Hematopoietic multipotent progenitor cell treated with erythropoietin and hydrocortisone succinate and interleukin-3 and kit ligand, for 8 days (in vitro differentiated cells): ENCODE results near the gene GTPBP1.

Experiments used
- DNase-seq: peaks from one replicate; pipeline ENCODE4 v3.0.0-alpha.2; 2015

GTPBP1 gene

DNA sequence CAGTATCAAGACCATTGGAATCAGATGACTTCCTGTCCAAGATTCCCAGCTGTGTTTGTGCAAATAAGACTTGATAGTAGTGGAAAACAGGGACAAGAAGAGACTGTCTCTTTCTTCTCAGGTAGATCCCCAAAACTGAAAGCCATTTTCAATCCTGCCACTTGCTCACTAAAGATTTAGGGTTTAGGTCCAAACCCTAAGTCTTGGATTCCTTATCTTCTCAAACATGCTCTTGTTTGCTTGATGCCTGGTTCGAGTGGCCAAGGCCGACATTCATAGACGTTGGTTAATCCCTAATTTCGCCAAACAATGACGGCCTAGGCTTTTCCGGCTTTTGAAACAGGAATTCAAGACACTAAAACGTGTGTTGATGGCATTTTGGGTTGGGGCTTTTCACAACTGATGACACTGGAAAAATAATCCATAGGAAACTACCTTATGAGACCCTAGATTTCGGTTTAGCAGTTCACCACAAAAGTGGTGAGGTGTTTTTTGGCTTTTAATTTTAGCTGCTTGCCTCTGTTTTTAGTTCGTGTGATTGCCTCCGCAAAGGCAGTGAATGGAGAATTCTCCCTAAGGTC is 1.0 kb upstream of the GTPBP1 start:
- peak; percentile 60 for DNase-seq

GRCh38 chr22:38706101-38706900 is 557 bp downstream of the GTPBP1 start:
- peak; percentile 25 for DNase-seq

DNA sequence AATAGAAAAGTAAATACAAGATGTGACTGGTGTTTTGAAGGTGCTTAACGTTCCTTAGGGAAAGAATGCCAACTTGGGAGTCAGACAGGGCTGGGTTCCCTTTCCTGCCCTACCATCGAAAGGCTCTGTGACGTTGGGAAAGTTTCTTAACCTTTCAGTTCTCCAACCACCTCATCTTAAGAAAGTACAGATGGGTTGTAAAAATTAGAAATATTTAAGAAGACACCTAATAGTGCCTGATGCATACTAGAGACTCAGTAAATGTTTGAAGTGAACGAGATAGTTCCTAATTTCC is 1.1 kb downstream of the GTPBP1 start:
- no peak for DNase-seq

- DNase-seq = no peak
Measured at GRCh38 chr22:38707346-38707745, 1.6 kb downstream of the GTPBP1 start.

GRCh38 chr22:38707984-38708383 is 2.2 kb downstream of the GTPBP1 start:
- DNase-seq = no peak

- DNase-seq = no peak
Measured at GRCh38 chr22:38709306-38709705, 3.6 kb downstream of the GTPBP1 start.

DNA sequence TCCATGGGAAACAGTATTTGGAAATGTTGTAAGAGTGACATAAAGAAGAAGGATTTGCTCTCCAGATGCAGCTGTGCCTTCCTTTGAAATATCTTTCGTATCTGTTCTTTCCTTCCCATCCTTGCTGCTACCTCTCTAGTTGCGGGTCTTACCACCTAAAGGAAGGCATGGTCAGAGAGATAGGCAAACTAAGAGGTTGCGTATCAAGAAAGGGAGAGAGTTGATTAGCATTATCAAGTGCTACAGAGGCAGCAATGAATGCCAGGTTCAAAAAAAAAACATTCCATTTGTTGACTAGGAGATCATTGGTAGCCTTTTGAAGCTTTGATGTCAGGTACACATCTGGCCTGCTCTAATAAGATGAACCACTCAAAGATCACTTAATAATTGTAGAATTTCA is 4.6 kb downstream of the GTPBP1 start:
- peak; percentile 92 for DNase-seq

- no peak for DNase-seq
Measured at GRCh38 chr22:38710866-38711265, 5.1 kb downstream of the GTPBP1 start.

DNA sequence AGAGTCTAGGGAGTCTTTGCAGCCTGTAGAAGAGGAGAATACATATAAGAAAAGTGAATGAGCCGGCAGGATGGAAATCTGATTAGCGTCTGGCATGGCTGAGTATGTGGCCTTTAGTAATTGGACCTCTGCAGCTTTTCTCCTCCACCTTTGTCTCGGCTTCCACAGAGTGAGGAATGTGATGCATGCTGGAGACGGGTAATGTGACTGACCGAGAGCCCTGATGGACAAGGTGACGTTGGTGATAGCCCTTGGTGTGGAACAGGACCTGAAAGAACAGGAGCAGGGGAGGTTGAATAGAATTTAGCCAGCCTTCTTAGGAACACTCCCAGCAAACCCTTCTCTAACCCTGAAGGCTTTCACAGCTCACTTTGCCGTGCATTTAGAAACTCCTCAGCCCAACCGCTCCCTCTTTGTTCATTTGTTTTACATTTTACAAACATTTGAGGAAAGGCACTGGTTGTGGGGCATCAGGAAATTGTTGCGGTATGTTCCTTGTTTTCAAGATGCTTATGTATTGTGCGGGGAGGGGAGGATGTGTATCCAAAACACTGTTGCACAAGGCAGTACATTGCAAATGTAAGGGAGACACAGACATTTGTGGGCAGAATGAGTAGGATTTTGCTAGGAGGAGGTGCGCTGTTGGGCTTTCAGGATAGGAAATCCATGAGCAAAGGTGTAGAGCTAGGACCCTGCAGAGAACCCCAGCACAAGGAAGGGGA is 6.9 kb downstream of the GTPBP1 start:
- no peak for DNase-seq

DNA sequence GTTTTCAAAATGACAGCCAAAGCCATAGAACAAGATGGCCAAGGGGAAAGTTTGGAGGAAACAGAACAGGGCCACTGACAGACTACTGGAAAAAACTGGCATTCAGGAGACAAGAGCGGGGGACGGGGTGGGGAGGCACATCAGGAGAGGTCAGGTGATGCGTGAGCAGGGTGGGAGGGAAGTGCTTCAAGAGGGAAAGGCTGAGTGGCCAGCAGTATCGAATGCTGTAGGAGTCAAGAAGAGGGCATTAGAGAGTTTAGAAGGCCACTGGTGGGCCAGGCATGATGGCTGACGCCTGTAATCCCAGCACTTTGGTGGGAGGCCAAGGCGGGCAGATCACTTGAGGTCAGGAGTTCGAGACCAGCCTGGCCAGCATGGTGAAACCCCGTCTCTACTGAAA is 8.2 kb downstream of the GTPBP1 start:
- DNase-seq = peak; percentile 31

GRCh38 chr22:38715176-38715764 is 9.5 kb downstream of the GTPBP1 start:
- DNase-seq = no peak

DNA sequence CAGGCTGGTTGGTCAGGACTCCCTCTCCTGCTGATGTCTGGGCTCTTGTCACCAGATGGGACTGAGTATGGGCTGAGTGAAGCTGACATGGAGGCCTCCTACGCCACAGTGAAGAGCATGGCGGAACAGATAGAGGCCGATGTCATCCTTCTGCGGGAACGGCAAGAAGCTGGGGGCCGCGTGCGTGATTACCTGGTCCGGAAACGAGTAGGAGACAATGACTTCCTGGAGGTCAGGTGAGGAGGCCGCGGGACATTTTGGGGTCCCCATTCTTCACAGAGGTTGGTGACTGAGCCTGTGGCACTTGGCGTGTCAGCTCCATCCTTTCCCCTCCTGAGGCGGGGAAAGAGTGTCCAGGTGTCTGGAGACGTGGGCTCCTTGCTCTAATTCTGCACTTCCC is 10.1 kb downstream of the GTPBP1 start:
- no peak for DNase-seq

- DNase-seq = no peak
Measured at GRCh38 chr22:38716271-38716670, 10.5 kb downstream of the GTPBP1 start.

DNA sequence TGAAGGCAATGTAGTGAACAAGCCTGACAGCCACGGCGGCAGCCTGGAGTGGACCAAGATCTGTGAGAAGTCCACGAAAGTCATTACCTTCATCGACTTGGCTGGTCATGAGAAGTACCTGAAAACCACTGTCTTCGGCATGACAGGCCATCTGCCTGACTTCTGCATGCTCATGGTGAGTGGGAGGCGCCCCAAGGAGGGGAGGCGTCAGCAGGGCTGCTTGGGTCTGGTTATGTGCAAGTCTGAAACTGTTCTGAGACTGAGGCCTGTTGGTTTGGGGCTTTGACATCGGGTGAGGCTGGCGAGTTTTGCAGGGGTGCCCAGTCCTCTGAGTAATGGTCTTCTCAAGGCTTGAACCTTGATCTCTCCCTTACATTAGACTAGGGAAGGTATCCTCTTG is 11.1 kb downstream of the GTPBP1 start:
- no peak for DNase-seq

DNA sequence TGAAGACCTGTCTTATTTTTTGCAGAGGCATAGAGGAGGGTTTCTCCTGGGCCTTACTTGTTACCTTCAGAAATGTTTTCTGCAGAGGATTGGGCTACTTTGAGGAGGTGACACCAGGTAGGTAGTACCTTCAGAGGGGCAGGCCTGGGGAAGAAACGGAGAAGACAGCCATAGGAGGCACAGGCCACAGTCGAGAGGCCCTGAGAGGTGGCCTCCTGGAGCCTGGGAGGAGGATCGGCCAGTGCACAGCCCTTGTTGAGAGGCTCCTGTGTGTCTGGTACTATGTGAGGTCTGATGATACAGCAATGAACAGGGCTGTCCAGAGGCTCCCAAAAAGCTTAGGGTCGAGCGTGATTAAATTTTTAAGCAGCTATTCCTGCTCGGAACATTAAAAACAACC is 11.5 kb downstream of the GTPBP1 start:
- DNase-seq = no peak

- no peak for DNase-seq
Measured at GRCh38 chr22:38718414-38718813, 12.7 kb downstream of the GTPBP1 start.

GRCh38 chr22:38719196-38719595 is 13.5 kb downstream of the GTPBP1 start:
- no peak for DNase-seq

GRCh38 chr22:38720350-38720749 is 14.6 kb downstream of the GTPBP1 start:
- DNase-seq = no peak

GRCh38 chr22:38721551-38721950 is 15.8 kb downstream of the GTPBP1 start:
- no peak for DNase-seq

DNA sequence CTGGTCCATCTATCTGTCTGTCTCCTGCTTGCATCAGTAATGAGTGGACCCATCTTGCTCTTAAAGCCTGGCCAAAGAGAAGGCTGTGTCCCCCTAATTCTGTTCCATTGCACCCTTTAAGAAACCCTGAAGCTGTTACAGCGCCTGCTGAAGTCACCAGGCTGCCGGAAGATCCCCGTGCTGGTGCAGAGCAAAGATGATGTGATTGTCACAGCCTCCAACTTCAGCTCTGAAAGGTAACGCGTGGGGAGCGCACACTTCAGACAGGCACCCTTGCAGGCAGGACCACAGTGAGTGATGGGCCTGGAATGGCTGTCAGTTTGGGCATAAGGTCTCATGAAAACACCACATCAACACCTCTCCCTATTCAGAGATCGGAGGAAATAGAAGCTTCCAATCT is 18.4 kb downstream of the GTPBP1 start:
- DNase-seq = no peak

DNA sequence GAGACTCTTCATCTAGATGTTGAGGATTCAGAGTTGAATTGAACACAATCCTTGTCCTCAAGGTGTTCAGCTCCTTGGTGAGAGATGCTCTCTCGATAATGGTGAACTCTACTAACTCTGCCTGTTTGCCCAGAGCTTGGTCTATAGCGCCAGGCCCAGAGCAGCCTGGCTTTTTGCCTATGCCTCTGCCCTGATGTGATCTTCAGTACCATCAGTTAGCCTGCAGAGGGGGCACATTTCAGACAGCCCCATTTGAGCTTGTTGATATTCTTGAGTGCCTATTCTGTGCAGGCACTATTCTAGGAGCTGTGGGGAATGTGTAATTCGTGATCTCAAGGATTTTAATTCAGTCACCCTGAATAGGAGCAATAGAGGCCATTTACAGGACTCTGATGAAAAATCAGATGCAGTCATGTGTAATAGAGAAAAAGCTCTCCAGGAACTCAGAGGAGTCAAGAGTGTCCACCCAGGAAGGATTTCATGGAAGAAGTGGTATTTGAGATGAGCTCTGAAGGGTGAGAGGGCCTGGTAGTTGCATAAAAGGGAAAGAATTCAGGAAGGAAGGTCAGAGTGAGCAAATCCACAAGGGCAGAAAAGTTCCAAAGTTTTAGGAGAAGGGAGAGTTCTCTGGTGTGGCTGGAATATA is 19.3 kb downstream of the GTPBP1 start:
- DNase-seq = peak; percentile 77

GRCh38 chr22:38725900-38726655 is 20.3 kb downstream of the GTPBP1 start:
- DNase-seq = no peak

GRCh38 chr22:38727123-38727522 is 21.4 kb downstream of the GTPBP1 start:
- DNase-seq = no peak
